WTC11 (cell line): ENCODE measurements around the gene CACNA1H. TPM values are rescaled to one million over a fixed set of nuclear protein-coding genes. Genes with fewer than 3 reads are reported as not detected.

Source experiments
- ATAC-seq: fragments of 200-7000 bp; cut with Tn5 transposase; 2 replicates; pipeline ENCODE4 v1.10.0; 2021; ENCODE audit warnings: mild to moderate bottlenecking, moderate library complexity
- CTCF ChIA-PET: fragments of 300-600 bp; sonication (Branson Sonifier 250); formaldehyde crosslinking; loops from one replicate; lab custom pipeline; 2021; ENCODE audit warnings: antibody characterized with exemption; lab: Charles Lee
- POLR2A ChIA-PET: fragments of 350-600 bp; sonication (Branson Sonifier 250); formaldehyde crosslinking; loops from one replicate; lab custom pipeline; 2021; ENCODE audit warnings: antibody characterized with exemption; lab: Charles Lee
- DNase-seq: peaks from one replicate; pipeline ENCODE4 v3.0.0; 2021; ENCODE audit warnings: low spot score
- H3K27ac Mint-ChIP-seq: 2 replicates; pipeline ENCODE4 v1.8.0; 2021; ENCODE audit warnings: mixed read lengths
- H3K27me3 Mint-ChIP-seq: 2 replicates; pipeline ENCODE4 v1.8.0; 2021; ENCODE audit warnings: low read depth, mild to moderate bottlenecking, moderate library complexity, mixed read lengths
- H3K36me3 Mint-ChIP-seq: 2 replicates; pipeline ENCODE4 v1.8.0; 2021; ENCODE audit warnings: mixed read lengths
- H3K4me1 Mint-ChIP-seq: 2 replicates; pipeline ENCODE4 v1.8.0; 2022; ENCODE audit warnings: mixed read lengths
- H3K4me3 Mint-ChIP-seq: 2 replicates; pipeline ENCODE4 v1.8.0; 2021; ENCODE audit warnings: mild to moderate bottlenecking, moderate library complexity, mixed read lengths
- H3K9me3 Mint-ChIP-seq: 2 replicates; pipeline ENCODE4 v1.8.0; 2021; ENCODE audit warnings: mixed read lengths
- IRF2 ChIP-seq: sonication (generic); formaldehyde crosslinking; IDR thresholded peaks from 2 replicates; pipeline ENCODE4 v1.8.0; 2022; ENCODE audit warnings: low read depth, missing genetic modification reagents, borderline replicate concordance
- JUN ChIP-seq: sonication (generic); formaldehyde crosslinking; IDR thresholded peaks from 2 replicates; pipeline ENCODE4 v1.8.0; 2023; ENCODE audit warnings: mild to moderate bottlenecking, missing genetic modification reagents
- KAT7 ChIP-seq: sonication (generic); formaldehyde crosslinking; IDR thresholded peaks from 2 replicates; pipeline ENCODE4 v1.8.1; 2023; ENCODE audit warnings: missing genetic modification reagents, mild to moderate bottlenecking, borderline replicate concordance
- SMAD3 ChIP-seq: sonication (generic); formaldehyde crosslinking; IDR thresholded peaks from 2 replicates; pipeline ENCODE4 v1.8.0; 2022; ENCODE audit warnings: missing genetic modification reagents, mild to moderate bottlenecking, borderline replicate concordance
- SP1 ChIP-seq: sonication (generic); formaldehyde crosslinking; conservative IDR thresholded peaks from 2 replicates; pipeline ENCODE4 v1.8.1; 2022; ENCODE audit warnings: missing genetic modification reagents
- ZNF396 ChIP-seq: fragments of 250-450 bp; sonication (Bioruptor Pico); IDR thresholded peaks from 2 replicates; pipeline ENCODE4 v1.8.0; 2021; ENCODE audit warnings: mild to moderate bottlenecking, moderate library complexity, borderline replicate concordance
- ZNF671 ChIP-seq: fragments of 250-450 bp; sonication (Bioruptor Pico); IDR thresholded peaks from 2 replicates; pipeline ENCODE4 v1.8.0; 2021; ENCODE audit warnings: mild to moderate bottlenecking
- total RNA-seq: library from RNA; stranded (reverse); gene quantifications from 3 replicates; pipeline ENCODE4 v1.2.3, GENCODE V29; 2021
- TF ChIP-seq, protein P1 (sequence below): sonication (generic); formaldehyde crosslinking; IDR thresholded peaks from 2 replicates; pipeline ENCODE4 v1.8.0; 2023; ENCODE audit warnings: mild to moderate bottlenecking, missing genetic modification reagents
- TF ChIP-seq, protein P2 (sequence below): sonication (generic); formaldehyde crosslinking; IDR thresholded peaks from 2 replicates; pipeline ENCODE4 v1.8.1; 2023; ENCODE audit warnings: mild to moderate bottlenecking, missing genetic modification reagents, moderate library complexity
- TF ChIP-seq, protein P3 (sequence below): fragments of 250-450 bp; sonication (Bioruptor Pico); IDR thresholded peaks from 2 replicates; pipeline ENCODE4 v1.9.0; 2021; ENCODE audit warnings: mild to moderate bottlenecking
- TF ChIP-seq, protein P4 (sequence below): sonication (generic); formaldehyde crosslinking; IDR thresholded peaks from 2 replicates; pipeline ENCODE4 v1.8.1; 2023; ENCODE audit warnings: mild to moderate bottlenecking, missing genetic modification reagents, borderline replicate concordance
- TF ChIP-seq, protein P5 (sequence below): fragments of 250-450 bp; sonication (Bioruptor Pico); IDR thresholded peaks from 2 replicates; pipeline ENCODE4 v1.8.0; 2021; ENCODE audit warnings: mild to moderate bottlenecking

CACNA1H gene
- total RNA-seq, 1 experiment from 2014 or later: 38.0 TPM

DNA sequence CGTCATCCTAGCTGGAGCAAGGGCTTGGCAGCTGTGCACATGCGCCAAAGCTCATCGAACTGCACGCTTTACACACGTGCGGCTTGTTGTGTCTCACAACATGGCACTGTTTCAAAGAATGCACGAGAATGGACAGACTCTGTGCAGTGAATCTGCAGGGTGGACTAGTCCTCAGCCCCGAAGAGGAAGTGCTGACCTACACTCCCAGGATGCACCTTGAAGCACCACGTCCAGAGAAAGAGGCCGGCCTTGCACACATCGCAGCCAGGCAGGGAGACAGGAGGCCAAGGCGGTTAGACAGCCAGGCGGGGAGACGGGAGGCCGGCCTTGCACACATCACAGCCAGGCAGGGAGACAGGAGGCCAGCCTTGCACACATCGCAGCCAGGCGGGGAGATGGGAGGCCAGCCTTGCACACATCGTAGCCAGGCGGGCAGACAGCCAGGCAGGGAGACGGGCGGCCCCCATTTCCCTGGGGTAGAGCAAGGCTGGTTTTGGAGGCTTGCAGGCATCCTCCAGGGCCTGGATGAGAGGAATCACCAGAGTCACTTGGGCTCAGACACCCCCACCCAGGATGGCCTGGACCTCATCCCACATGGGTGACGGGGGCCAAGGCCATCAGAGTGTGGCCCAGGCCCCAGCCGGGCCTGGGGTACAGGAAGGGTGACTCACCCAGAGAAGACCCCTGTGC, 9.0 kb upstream of the CACNA1H start (continued):
- TF ChIP-seq SMAD3 (CRISPR knock-in tag) (no peak), ZNF671 (CRISPR knock-in tag) (no peak), KAT7 (CRISPR knock-in tag) (no peak), SP1 (CRISPR knock-in tag) (no peak), JUN (CRISPR knock-in tag) (no peak), ZNF396 (CRISPR knock-in tag) (no peak)
- TF ChIP-seq, protein P1, sequence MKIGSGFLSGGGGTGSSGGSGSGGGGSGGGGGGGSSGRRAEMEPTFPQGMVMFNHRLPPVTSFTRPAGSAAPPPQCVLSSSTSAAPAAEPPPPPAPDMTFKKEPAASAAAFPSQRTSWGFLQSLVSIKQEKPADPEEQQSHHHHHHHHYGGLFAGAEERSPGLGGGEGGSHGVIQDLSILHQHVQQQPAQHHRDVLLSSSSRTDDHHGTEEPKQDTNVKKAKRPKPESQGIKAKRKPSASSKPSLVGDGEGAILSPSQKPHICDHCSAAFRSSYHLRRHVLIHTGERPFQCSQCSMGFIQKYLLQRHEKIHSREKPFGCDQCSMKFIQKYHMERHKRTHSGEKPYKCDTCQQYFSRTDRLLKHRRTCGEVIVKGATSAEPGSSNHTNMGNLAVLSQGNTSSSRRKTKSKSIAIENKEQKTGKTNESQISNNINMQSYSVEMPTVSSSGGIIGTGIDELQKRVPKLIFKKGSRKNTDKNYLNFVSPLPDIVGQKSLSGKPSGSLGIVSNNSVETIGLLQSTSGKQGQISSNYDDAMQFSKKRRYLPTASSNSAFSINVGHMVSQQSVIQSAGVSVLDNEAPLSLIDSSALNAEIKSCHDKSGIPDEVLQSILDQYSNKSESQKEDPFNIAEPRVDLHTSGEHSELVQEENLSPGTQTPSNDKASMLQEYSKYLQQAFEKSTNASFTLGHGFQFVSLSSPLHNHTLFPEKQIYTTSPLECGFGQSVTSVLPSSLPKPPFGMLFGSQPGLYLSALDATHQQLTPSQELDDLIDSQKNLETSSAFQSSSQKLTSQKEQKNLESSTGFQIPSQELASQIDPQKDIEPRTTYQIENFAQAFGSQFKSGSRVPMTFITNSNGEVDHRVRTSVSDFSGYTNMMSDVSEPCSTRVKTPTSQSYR (CRISPR knock-in tag): no peak
- TF ChIP-seq, protein P2, sequence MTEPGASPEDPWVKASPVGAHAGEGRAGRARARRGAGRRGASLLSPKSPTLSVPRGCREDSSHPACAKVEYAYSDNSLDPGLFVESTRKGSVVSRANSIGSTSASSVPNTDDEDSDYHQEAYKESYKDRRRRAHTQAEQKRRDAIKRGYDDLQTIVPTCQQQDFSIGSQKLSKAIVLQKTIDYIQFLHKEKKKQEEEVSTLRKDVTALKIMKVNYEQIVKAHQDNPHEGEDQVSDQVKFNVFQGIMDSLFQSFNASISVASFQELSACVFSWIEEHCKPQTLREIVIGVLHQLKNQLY (CRISPR knock-in tag): no peak
- TF ChIP-seq, protein P3, sequence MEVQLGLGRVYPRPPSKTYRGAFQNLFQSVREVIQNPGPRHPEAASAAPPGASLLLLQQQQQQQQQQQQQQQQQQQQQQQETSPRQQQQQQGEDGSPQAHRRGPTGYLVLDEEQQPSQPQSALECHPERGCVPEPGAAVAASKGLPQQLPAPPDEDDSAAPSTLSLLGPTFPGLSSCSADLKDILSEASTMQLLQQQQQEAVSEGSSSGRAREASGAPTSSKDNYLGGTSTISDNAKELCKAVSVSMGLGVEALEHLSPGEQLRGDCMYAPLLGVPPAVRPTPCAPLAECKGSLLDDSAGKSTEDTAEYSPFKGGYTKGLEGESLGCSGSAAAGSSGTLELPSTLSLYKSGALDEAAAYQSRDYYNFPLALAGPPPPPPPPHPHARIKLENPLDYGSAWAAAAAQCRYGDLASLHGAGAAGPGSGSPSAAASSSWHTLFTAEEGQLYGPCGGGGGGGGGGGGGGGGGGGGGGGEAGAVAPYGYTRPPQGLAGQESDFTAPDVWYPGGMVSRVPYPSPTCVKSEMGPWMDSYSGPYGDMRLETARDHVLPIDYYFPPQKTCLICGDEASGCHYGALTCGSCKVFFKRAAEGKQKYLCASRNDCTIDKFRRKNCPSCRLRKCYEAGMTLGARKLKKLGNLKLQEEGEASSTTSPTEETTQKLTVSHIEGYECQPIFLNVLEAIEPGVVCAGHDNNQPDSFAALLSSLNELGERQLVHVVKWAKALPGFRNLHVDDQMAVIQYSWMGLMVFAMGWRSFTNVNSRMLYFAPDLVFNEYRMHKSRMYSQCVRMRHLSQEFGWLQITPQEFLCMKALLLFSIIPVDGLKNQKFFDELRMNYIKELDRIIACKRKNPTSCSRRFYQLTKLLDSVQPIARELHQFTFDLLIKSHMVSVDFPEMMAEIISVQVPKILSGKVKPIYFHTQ (CRISPR knock-in tag): no peak
- TF ChIP-seq, protein P4, sequence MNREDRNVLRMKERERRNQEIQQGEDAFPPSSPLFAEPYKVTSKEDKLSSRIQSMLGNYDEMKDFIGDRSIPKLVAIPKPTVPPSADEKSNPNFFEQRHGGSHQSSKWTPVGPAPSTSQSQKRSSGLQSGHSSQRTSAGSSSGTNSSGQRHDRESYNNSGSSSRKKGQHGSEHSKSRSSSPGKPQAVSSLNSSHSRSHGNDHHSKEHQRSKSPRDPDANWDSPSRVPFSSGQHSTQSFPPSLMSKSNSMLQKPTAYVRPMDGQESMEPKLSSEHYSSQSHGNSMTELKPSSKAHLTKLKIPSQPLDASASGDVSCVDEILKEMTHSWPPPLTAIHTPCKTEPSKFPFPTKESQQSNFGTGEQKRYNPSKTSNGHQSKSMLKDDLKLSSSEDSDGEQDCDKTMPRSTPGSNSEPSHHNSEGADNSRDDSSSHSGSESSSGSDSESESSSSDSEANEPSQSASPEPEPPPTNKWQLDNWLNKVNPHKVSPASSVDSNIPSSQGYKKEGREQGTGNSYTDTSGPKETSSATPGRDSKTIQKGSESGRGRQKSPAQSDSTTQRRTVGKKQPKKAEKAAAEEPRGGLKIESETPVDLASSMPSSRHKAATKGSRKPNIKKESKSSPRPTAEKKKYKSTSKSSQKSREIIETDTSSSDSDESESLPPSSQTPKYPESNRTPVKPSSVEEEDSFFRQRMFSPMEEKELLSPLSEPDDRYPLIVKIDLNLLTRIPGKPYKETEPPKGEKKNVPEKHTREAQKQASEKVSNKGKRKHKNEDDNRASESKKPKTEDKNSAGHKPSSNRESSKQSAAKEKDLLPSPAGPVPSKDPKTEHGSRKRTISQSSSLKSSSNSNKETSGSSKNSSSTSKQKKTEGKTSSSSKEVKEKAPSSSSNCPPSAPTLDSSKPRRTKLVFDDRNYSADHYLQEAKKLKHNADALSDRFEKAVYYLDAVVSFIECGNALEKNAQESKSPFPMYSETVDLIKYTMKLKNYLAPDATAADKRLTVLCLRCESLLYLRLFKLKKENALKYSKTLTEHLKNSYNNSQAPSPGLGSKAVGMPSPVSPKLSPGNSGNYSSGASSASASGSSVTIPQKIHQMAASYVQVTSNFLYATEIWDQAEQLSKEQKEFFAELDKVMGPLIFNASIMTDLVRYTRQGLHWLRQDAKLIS (CRISPR knock-in tag): no peak
- TF ChIP-seq, all 79 proteins: peak for 0

DNA sequence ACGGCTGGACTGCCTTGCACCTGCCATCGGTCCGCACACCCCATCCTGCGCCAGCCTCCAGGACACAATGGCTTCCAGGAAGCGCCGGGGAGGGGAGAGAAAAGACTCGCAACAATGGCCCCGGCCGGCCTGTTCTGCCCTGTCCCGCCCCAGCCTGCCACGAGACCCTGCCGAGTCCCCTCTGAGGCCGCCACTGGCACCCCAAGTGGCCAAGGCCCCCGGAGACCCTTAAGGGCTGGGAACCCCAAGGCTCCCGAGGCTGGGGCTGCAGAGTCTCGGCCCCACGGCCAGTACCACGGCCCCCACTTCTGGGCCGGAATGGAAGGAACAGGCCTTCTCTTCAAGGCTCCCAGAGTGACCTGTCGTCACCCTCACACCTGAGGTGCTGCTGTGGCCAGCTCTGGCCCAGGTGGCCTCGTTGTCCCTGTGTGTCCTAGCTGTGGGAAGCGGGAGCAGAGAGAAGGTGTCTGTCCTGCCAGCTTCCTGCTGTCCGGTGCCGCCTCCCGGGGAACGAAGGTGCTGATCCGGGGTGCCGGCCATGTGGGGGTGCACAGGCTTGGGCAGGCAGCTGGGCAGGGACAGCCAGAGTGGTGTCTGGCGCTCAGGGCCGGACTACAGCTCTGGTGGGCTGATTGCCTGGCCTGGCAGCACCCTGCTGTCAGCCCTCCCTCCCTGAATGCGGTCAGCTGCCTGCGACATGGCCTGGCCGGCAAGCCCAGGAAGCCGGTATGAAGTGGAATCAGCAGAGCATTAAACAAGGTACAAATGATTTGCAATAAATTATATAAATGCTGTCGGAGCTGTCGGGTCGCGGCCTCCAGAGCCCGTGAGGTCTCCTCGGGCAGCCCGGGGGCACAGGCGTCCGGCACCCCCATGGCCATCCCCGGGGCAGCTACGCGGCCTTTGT, 8.2 kb upstream of the CACNA1H start:
- H3K4me1 Mint-ChIP-seq: no peaks in the 10 kb centered on the region
- POLR2A ChIA-PET: no interaction called here
- peaks cover 3% of the 10 kb centered on the region; the same call in 1 of the 2 replicates for H3K27me3 Mint-ChIP-seq

More for the DNA sequence above, 8.2 kb upstream of the CACNA1H start:
- Mint-ChIP-seq H3K27ac (no peak overlapping the region), H3K36me3 (peaks cover 2% of the 10 kb centered on the region; the same call in 1 of the 2 replicates), H3K9me3 (peaks cover 7% of the 10 kb centered on the region), H3K4me3 (no peak overlapping the region)
- TF ChIP-seq, protein P5, sequence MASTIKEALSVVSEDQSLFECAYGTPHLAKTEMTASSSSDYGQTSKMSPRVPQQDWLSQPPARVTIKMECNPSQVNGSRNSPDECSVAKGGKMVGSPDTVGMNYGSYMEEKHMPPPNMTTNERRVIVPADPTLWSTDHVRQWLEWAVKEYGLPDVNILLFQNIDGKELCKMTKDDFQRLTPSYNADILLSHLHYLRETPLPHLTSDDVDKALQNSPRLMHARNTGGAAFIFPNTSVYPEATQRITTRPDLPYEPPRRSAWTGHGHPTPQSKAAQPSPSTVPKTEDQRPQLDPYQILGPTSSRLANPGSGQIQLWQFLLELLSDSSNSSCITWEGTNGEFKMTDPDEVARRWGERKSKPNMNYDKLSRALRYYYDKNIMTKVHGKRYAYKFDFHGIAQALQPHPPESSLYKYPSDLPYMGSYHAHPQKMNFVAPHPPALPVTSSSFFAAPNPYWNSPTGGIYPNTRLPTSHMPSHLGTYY (CRISPR knock-in tag): no peak
- TF ChIP-seq IRF2 (CRISPR knock-in tag): no peak
- ATAC-seq: no peak
- CTCF ChIA-PET: interaction anchor here (0.6 to 1.0 kb wide), 3 partner anchors 18 to 416 kb away, joined by 3 to 4 read pairs (median 3); no protein-coding TSS in a partner anchor
- no peak for DNase-seq
